Loucy (cell line): Measurements from ENCODE around the gene SLC9A4.

Source experiments
- H2AFZ ChIP-seq: fragments of 200-600 bp; sonication (generic); 2 replicates; pipeline ENCODE4 v1.6.0; 2016; ENCODE audit warnings: antibody characterized with exemption, mild to moderate bottlenecking, low read length, moderate library complexity
- H3F3A ChIP-seq: fragments of 200-600 bp; 2 replicates; pipeline ENCODE4 v1.6.0; 2016; ENCODE audit warnings: antibody characterized with exemption, low read depth, mild to moderate bottlenecking
- H3K27me3 ChIP-seq: fragments of 200-600 bp; sonication (generic); 2 replicates; pipeline ENCODE4 v1.6.1; 2014; ENCODE audit warnings: low read length, mild to moderate bottlenecking; ENCODE audit not compliant: insufficient read depth, poor library complexity, severe bottlenecking
- H3K36me3 ChIP-seq: fragments of 200-600 bp; sonication (generic); 2 replicates; pipeline ENCODE4 v1.6.1; 2016; ENCODE audit warnings: low read length; ENCODE audit not compliant: insufficient read depth
- H3K4me1 ChIP-seq: fragments of 200-600 bp; sonication (generic); 2 replicates; pipeline ENCODE4 v1.5.1; 2014; ENCODE audit warnings: low read length, mild to moderate bottlenecking; ENCODE audit not compliant: insufficient read depth, poor library complexity, severe bottlenecking
- H3K4me2 ChIP-seq: fragments of 200-600 bp; sonication (generic); 2 replicates; pipeline ENCODE4 v1.6.0; 2014; ENCODE audit warnings: antibody characterized with exemption, low read length, low read depth, mild to moderate bottlenecking; ENCODE audit not compliant: poor library complexity, severe bottlenecking
- H3K4me3 ChIP-seq: fragments of 200-600 bp; sonication (generic); 2 replicates; pipeline ENCODE4 v1.5.1; 2014; ENCODE audit warnings: low read length, mild to moderate bottlenecking, mixed read lengths; ENCODE audit not compliant: poor library complexity, severe bottlenecking
- H3K79me2 ChIP-seq: fragments of 200-600 bp; sonication (generic); 2 replicates; pipeline ENCODE4 v1.6.1; 2014; ENCODE audit warnings: low read length; ENCODE audit not compliant: insufficient read depth
- H3K9ac ChIP-seq: fragments of 200-600 bp; sonication (generic); 2 replicates; pipeline ENCODE4 v1.6.0; 2014; ENCODE audit warnings: mild to moderate bottlenecking, low read depth, low read length, moderate library complexity; ENCODE audit not compliant: poor library complexity, severe bottlenecking
- H3K9me2 ChIP-seq: fragments of 200-600 bp; sonication (generic); replicated peaks from 2 replicates; pipeline ENCODE4 v1.6.1; 2016; ENCODE audit warnings: low read depth, low read length, mixed read lengths
- H3K9me3 ChIP-seq: fragments of 200-600 bp; sonication (generic); 2 replicates; pipeline ENCODE4 v1.6.1; 2014; ENCODE audit warnings: mild to moderate bottlenecking, antibody characterized with exemption, low read length, low read depth; ENCODE audit not compliant: insufficient read depth
- H4K20me1 ChIP-seq: fragments of 200-600 bp; sonication (generic); 2 replicates; pipeline ENCODE4 v1.6.0; 2014; ENCODE audit warnings: antibody characterized with exemption, low read length, mild to moderate bottlenecking; ENCODE audit not compliant: insufficient read depth, poor library complexity, severe bottlenecking
- CTCF ChIP-seq: fragments of 200-600 bp; sonication (generic); conservative IDR thresholded peaks from 2 replicates; pipeline ENCODE4 v1.5.1; 2014; ENCODE audit warnings: mild to moderate bottlenecking, antibody characterized with exemption, low read length
- EZH2phosphoT487 ChIP-seq: fragments of 200-600 bp; IDR thresholded peaks from 2 replicates; pipeline ENCODE4 v1.6.1; 2018; ENCODE audit warnings: antibody characterized with exemption, mild to moderate bottlenecking, moderate library complexity, borderline replicate concordance

The SLC9A4 gene

GRCh38 chr2:102499558-102499957 is 26.5 kb downstream of the SLC9A4 start:
- H3K9me2 ChIP-seq: no peaks in the 10 kb centered on the region
- H3K9me3 ChIP-seq: no peaks in the 10 kb centered on the region
- no peak overlapping the region for H2AFZ ChIP-seq
- H3F3A ChIP-seq: no peaks in the 10 kb centered on the region
- H3K36me3 ChIP-seq: no peaks in the 10 kb centered on the region
- TF ChIP-seq EZH2phosphoT487 (no peak), CTCF (no peak)
- H3K4me3 ChIP-seq: no peak overlapping the region
- no peaks in the 10 kb centered on the region for H3K27me3 ChIP-seq
- H3K4me2 ChIP-seq: no peak overlapping the region
- H3K9ac ChIP-seq: no peak overlapping the region
- H3K4me1 ChIP-seq: no peaks in the 10 kb centered on the region
- no peaks in the 10 kb centered on the region for H3K79me2 ChIP-seq
- H4K20me1 ChIP-seq: no peaks in the 10 kb centered on the region

- Histone ChIP-seq H3K27me3 (no peaks in the 10 kb centered on the region), H3K9me3 (no peaks in the 10 kb centered on the region), H2AFZ (no peak overlapping the region), H3K4me3 (no peak overlapping the region), H3K4me2 (no peak overlapping the region), H3K9me2 (no peaks in the 10 kb centered on the region), H3K9ac (no peak overlapping the region), H3K36me3 (no peaks in the 10 kb centered on the region), H4K20me1 (no peaks in the 10 kb centered on the region), H3F3A (no peaks in the 10 kb centered on the region), H3K79me2 (no peaks in the 10 kb centered on the region), H3K4me1 (no peaks in the 10 kb centered on the region)
- TF ChIP-seq EZH2phosphoT487 (no peak), CTCF (no peak)
These were observed 29.6 kb downstream of the SLC9A4 start for GRCh38 chr2:102502576-102502975.

- H3K4me2 ChIP-seq: no peak overlapping the region
- H2AFZ ChIP-seq: no peak overlapping the region
- no peak overlapping the region for H3K4me3 ChIP-seq
- H4K20me1 ChIP-seq: no peaks in the 10 kb centered on the region
- H3F3A ChIP-seq: no peaks in the 10 kb centered on the region
- no peak for TF ChIP-seq CTCF
- no peak for TF ChIP-seq EZH2phosphoT487
- no peaks in the 10 kb centered on the region for H3K79me2 ChIP-seq
- H3K4me1 ChIP-seq: no peaks in the 10 kb centered on the region
- H3K36me3 ChIP-seq: no peaks in the 10 kb centered on the region
- H3K9me3 ChIP-seq: no peaks in the 10 kb centered on the region
- H3K9me2 ChIP-seq: no peaks in the 10 kb centered on the region
- H3K27me3 ChIP-seq: no peaks in the 10 kb centered on the region
- H3K9ac ChIP-seq: no peak overlapping the region
These were observed 31.8 kb downstream of the SLC9A4 start for GRCh38 chr2:102504833-102505232.
